H4 (cell line): Measurements from ENCODE around the gene CEP83. TPM values are rescaled to one million over a fixed set of nuclear protein-coding genes. Genes with fewer than 3 reads are reported as not detected.

Source experiments
- DNase-seq: peaks from one replicate; pipeline ENCODE4 v3.0.0-alpha.2; 2015; ENCODE audit warnings: low spot score
- total RNA-seq: library from RNA; depleted of rRNA; stranded (reverse); fragments of >200 nt; shearing (Covaris generic); gene quantifications from 2 replicates; pipeline ENCODE4 v1.2.3, GENCODE V29; 2014

The CEP83 gene
- total RNA-seq, 1 experiment from 2014 or later, result 6.9 TPM

DNA sequence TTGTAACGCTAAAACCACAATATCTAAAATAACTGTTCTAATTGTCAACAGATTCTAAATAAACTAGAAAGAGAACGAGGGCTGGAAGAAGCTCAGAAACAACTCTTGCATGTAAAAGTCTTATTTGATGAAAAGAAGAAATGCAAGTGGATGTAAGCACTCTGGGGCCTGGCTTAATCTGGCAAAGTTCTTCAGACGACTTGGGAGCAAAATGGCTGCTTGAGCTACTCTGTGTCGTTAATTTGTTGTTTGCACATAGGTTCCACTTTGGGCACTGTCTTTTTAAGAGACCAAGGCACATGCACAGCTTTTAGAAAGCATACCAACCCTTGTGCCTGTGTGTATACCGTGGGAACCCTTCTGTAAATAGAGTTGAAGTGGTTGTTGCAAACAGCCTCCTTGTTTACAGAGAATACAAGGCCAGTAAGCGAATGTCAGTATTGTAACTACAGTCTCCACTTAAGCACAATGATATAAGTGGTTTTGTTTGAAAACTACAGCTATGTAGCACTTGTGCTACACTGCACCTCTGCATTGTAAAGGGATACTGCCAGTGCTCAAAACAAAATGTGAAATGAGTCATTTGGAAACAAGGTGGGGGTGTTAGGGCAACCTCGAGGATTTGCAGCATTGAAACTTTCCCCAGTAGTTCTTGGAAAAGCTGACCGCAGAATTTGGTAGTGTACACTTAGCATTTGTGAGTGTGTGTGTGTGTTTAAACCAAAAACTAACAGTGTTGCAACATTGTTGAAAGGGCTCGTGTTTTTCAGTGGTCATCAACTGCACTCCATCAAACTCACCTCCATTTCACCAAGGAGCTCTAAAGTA, 154.3 kb downstream of the CEP83 start:
- peak; percentile 30 for DNase-seq

DNA sequence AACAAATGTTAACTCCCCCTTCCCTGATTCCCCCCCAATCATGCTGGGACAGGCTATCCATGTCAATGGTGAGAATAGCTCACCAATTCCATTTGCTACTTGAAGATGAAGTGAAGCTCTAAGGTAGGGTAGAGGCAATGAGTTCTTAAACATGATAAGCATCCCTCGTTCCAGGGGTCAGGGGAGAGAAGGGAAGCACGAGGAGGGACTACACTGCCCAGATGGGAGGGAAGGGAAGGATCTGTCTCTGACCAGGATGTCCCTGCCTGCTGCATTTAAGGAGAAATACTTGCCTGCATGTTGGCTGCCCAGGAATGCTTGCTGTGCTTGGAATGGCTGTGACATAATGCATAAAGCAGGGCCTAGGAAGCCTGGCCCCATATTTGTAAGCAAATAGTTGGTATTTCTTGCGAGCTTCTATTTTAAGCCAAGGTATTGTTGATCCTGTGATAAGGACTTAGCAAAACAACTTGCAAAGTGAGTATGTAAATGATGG, 155.1 kb downstream of the CEP83 start:
- no peak for DNase-seq

DNA sequence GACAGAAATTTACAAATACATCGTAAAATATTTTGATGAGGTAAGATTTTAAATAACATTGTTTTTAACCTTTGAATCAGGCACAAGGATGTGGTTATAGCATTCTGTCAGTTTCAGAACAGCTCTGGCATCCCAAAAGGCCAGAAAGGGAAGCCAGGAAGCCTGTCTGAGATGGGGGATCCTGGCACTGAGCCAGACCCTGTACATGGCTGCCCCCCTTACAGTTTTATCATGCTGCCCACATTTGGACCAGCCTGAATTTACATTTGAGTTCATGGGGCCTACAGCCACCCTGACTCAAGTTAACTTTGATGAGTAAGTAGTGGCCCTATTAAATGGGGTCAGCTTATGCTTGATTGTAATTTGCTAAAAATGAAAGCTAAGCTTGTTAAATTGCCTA, 155.7 kb downstream of the CEP83 start:
- DNase-seq, result no peak

DNA sequence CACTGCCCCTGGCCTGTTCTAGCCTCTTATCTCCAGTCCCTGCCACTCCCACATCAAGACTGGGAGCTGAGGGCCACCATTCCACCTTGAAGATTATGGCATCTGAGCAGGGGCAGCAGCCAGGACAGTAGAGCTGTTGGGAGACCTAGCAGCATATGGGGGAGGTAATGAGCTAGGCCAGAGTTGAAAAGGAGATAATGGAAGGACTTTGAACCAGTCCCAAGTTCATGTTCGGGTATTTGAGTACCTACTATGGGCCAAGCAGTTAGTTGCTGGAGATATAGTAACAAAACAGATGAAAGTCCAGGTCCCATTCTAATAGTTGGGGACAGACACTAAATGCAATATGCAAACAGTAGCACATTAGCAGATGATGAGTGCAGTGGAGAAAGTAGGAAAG, 159.8 kb downstream of the CEP83 start:
- DNase-seq, result no peak

DNA sequence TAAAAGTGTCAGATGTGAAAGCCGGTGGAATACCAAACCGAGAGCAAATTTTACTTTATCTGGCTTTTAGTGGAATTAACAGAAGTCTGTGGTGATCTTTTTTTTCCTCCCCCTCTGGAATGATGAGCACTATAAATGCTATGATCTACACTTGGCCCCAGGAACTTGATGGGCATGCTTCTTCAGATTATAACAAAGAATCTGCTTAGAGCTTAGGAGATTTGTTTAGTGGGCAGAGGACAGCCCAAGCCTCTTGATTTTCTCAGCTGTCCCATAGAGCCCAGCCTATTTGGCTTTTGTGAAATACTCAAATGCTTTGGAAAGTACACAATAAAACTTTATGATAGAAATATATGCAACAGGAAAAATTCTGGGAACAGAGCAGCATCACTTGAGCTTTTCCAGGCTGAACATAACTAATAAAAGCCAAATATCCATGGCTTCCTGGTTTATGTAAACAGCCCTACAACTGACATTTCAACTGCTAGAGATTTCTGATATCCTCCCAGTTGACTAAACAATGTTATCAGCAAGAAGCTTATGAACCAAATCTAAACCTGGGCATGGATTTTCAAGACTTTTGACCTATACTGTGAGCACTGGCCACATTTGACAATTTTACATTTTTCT, 161.7 kb downstream of the CEP83 start:
- DNase-seq, result no peak

DNA sequence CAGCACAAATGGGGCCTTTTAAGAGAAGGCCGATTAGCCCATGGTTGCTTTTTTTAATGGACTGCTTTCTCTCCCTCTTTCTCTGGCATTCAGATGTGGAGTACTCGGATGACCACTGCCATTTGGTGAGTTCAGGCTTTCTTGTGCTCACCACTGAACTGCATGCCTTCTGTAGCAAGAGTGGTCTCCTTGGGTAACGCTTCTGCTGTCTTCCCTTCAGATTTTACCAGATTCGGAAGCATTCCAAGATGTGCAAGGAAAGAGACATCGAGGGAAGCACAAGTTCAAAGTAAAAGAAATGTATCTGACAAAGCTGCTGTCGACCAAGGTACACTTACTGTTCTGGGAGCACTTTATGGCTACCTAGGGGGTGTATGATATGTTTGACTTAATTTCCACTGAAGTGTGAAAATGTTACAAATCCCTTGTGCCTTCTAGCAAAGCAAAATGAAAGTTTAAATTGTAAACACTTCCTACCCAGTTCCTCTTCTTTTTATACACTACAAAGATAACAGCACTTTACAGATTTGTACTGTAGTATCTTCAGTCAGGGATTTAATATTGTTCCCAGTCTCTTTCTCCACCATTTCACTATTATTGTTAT, 162.5 kb downstream of the CEP83 start:
- no peak for DNase-seq

DNA sequence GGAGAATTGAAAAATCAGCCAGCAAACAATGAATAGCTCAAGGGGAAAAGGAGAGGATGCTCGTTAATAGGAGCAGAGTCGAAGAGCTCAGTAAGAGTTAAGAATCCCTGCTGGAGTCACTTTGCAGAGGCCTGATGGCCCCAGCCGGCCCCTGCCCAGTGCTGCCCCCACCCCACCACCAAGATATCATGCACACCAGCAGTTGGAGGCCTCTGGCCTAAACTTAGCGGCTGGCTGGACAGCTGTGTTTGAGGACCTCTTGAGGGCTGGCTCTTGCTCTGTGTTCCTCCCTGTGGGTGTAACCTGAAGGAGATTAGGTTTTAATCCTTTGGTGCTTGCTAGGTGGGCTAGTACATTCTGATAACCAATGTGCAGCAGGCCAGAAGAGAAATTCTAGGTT, 169.3 kb downstream of the CEP83 start:
- DNase-seq, result no peak

DNA sequence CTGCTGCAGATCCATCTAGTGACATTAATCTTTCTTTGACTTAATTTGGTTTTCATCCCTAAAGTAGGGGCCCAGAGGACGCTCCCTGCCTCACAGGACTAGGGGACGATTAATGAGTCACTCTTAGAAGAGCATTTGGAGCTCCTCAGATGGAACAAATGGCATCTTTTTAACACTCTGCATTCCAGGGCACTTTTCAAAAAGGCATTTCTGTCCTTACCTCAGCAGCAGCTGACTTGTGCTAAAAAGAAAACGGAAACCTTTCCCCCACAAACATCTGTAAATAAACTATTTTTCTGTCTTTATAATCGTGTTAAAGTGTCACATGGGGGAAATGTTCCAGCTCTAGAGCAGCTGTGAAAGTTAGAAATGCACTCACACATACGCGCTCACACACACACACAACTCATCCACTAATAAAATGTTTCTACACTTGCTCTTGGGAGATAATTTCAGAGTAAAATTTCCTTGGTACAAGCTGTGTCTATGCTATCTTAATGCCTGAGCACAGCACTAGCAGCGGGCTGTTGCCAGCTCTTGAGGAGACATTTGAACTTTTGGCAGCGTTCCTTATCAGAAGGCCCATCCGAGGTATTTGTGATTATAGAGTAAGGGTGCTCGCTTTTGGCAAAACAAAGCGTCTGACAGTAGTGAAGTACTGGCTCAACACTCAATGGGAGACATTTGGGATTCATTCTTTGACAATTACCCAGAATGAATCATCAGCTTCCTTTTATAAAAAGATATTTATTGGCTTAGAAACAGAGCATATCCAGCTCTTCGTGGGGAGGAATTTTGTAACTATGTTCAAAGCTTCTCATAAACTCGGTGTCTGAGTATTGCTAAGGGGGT, 170.0 kb downstream of the CEP83 start:
- DNase-seq, result no peak

DNA sequence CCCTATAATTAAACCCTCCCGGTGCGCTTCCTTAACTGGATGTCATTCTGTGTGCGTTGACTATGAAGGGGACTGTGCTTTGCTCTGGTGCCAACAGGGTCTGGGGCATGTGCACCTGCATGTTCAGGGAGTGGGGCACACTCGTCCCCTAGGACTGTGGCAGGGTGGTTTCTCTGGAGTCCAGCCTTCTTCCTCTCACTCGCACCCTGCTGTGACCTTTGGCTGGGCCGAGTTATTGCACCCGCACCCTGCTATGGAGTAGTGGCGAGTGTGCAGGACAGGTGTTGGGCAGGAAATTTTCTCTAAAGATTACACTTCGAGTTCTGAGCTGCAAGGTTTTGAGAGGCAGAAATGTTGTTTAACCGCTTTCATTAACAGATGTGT, 172.4 kb downstream of the CEP83 start:
- DNase-seq, result no peak

DNA sequence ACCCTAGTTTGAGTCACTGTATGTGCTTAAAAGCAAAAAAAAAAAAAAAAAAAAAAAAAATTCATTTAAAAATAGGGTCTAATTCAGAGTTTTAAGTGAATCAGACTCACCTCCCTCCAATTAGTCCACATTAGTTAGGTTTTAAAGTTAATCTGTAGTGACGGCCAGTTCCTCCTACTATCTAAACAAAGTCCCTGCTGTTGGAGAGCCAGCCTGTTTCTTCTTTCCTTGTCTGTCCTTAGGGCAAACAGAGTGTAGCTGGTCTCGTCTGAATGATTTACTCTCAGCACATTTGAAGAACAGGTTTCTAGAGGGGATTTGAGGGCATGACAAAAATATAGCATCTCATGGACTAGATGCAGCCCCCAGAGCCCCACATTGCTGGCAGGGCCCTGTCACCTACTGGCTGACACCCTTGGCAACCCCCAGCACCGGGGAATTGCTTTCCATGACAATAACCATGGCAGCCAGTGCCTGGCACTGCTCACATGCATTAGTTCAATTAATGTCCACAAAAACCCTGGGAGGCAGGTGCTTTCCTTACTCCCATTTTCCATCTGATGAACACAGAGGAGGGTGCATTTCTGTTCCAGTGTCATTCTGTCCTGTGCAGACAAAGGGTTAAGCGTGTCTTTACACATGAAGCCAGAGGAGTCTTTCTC, 173.0 kb downstream of the CEP83 start:
- no peak for DNase-seq

DNA sequence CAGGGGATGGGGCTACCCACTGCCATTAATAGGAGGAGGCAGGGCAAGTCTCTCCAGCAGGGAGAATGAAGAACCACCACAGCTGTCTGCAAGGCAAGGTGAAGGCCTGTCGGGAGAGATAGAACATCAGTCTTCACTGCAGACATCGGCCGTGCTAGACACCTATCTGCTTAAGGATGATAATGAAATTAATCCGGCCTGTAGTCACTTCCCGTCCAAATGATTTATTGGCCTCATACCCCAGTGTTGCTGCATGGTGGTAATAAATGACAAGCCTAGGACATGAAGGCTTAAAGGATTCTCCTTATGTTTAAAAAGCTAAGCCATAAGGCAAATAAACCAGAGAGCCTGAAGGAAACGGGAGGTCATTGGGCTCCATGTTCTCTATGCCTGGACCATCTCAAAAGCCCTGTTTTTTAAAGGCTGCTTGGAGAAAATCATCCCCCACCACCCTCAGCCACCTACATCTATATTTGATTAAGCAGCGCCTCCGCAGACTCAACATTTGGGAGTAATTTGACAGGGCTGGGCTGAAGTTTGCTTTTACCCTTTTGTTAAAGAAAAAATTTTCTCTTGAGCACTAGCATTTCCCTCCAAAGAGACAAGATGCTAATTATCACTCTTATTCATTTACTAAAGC, 173.6 kb downstream of the CEP83 start:
- no peak for DNase-seq

DNA sequence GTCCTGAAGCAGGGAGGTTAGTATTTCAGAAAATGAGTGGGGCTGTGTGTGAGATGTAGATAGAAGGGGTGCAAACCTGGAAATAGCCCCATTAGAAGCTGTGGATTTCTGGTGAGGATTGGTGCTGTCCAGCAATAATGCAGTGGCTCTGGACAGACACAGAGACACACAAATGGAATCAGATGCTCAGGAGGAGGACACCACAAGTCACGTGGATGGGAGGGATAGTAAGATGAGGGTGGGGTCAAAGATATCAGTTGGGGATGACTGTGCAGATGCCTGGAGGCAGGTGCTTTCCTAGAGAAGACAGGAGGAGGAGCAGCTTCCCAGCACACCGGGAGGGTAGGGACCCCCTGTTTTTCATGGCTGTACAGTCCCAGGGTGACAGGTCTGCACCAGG, 174.8 kb downstream of the CEP83 start:
- no peak for DNase-seq

DNA sequence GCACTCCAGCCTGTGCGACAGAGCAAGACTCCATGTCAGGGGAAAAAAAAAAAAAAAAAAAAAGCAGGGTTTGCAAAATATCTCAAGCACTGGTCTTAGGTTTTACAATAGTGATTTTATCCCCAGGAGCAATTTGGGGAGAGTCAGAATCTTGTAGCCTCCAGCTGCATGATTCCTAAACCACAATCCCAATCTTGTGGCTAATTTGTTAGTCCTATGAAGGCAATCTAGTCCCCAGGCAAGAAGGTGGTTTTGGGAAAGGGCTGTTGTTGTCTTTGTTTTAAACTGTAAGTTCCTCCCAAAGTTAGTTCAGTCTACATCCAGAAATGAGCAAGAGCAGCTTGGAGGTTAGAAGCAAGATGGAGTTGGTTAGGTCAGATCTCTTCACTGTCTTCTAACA, 175.6 kb downstream of the CEP83 start:
- DNase-seq, result no peak

DNA sequence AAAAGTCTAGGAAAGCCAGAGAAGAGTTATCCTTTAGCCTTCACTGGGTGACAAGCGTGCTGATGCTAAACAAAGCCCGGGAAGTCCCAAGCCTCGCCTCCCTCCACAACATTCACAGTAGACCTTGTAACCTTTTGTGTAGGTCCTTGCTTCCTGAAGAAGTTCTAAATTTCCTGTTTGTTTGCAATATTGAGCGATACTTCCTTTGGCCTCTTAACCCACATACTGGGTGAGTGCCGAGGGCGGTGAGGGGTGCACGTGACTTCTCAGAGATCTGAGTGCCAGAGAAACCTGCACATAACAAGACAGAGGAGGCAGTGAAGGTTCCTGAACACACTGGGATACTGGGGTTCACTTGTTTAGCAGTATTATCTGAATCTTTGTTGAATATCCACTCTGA, 177.0 kb downstream of the CEP83 start:
- no peak for DNase-seq

DNA sequence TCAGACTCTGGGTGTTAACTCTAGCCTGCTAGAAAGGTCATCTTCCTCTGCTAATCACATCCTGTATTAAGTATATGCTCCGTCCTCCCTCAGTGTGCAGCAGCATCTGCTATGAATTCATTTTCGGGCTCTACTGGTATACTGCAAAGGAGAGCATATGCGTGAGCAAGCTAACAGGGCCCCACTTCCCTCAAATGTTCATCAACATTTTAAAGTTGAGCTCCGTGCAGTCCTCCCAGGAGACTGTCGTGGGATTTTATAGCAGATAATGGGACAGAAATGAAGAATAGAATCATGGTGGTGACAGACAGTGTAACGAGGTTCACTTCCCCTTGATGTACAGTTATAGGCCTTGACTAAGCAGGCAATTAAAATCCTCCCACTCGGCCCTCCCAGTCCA, 179.6 kb downstream of the CEP83 start:
- no peak for DNase-seq

DNA sequence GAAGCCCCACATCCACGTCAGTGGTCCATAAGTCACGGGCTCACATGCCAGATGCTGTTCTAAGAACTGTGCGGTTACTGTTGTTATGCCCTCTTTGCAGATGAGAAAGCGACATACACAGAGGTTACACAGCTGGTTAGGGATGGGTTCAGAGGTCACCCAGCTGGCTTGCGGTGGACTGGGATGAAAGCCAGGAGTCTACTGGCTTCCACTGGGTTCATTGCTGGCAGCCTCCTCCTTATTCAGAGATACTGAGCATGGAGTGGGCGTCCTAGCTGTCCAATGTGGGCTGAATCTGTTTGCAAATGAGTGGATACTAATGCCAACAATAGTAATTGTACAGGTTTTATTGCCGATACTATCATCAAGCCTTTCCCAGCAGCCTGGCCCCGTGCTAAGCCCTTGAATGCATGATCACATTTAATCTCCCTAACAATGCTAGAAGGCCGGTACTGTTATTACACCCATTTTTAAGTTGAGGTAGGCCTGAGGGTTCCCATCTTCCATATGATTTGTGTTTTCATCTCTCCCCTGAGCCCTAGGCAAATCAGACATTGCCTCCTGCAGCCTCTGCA, 182.2 kb downstream of the CEP83 start:
- no peak for DNase-seq

DNA sequence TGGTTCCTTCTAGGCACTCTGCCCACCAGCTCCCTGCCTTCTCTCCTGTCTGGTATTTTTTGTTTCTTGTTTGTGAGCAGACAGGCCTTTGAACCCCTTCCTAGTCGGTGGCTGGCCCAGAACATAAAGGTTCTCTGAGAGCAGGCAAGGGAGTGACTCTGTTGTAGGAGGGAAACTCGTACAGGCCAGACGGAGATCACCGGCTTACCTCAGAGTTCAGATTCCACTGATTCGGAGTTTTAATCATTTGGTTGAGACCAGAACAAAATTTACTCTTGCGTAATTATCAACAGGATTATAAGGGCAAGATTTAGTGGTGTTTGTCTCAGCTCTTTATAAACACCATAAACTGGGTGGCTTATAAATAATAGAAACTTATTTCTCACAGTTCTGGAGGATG, 182.9 kb downstream of the CEP83 start:
- DNase-seq, result no peak

DNA sequence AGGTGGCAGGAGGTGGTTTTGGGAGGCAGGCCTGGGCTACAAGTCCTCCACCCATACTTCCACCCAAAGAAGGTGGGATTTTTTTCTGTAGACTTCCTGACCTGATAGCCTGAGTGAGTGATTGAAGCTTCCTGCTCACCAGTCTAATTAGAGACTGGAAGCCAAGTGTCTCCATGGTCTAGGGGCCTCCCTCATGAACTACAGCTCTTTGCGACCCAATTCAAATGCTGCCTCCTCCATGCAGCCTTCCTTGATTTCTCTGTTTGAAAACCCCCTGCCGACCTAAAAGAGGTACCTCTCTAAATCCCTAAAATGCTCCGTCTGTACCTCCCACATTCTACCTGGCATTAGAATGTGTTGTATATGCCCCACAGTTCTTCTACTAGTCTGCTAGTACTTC, 186.4 kb downstream of the CEP83 start:
- no peak for DNase-seq

DNA sequence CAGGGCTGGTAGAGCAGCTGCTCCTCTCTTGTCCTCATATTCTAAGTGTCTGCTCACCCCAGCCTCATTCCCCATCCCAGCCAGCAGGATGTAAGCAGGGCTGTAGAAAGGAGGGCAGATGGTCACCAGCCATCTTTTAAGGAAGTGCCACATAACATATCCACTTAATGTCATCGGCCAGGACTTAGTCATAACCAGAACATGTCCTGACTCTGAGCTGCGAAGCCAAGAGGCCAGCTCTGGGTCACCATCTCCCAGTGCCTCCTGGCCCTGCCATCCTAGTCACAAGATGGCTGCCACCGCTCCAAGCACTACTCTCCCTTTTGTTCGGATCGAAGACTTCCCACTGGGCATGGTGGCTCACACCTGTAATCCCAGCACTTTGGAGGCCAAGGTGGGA, 187.4 kb downstream of the CEP83 start:
- no peak for DNase-seq

DNA sequence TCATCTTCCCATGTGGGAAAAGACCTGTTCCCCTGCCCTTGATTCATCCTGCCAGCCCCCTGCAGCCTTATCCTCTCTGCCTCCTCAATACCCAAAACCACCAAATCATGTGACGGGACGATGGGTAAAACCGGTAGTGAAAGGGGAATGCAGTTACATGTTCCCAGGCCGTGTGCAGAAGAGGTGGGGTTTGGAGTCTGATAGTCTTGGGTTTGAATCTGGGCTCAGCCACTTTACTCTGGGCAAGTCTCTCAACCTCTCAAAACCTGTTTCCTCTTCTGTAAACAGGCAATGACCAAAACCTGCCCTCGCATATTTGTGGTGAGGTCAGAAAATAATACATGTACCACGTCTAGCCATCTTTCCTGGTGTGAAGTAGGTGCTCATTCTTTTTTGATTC, 188.3 kb downstream of the CEP83 start:
- no peak for DNase-seq
